Measurements from ENCODE around the gene CHMP1B. TPM values are rescaled to one million over a fixed set of nuclear protein-coding genes. Genes with fewer than 3 reads are reported as not detected.

The CHMP1B gene
- total and polyA plus RNA-seq, 9 of the 15 experiments (the other 6 are each of a cell fraction or from before 2014, with no cell fraction given): 12.3 to 29.9 (median 19.0) TPM

GRCh38 chr18:11851146-11851805, at the start of gene CHMP1B (continued):
- TF ChIP-seq THAP12 (CRISPR knock-in tag; IDR thresholded peaks at IDR 0.05) (peak; percentile 83), ZNF253 (CRISPR knock-in tag; conservative IDR thresholded peaks at IDR 0.05) (no peak), ZFP1 (CRISPR knock-in tag; IDR thresholded peaks at IDR 0.05) (0 out of 2 replicates have a peak, but pooled peaks have one; percentile 31), DLX4 (CRISPR knock-in tag; IDR thresholded peaks at IDR 0.05) (no peak), CCNT2 (IDR thresholded peaks at IDR 0.05; ENCODE audit: borderline replicate concordance, extremely low read depth, insufficient read length, low read depth, low read length) (peak; percentile 64), CCAR2 (IDR thresholded peaks at IDR 0.05; ENCODE audit: low read depth, low read length) (no peak), CTCF (IDR thresholded peaks at IDR 0.05 in 2 of 3, conservative IDR thresholded peaks at IDR 0.05 in 1 of 3; ENCODE audit: insufficient read depth in 2 of 3, low read depth in 1 of 3, low read length in 3 of 3) (0 out of 6 replicates have a peak, but pooled peaks of 1 of the 3 experiments have one; percentile 7), ZBTB12 (CRISPR knock-in tag; IDR thresholded peaks at IDR 0.05) (peak; percentile 98), ZNF197 (CRISPR knock-in tag; IDR thresholded peaks at IDR 0.05; ENCODE audit: low read depth) (no peak), PHTF2 (CRISPR knock-in tag; IDR thresholded peaks at IDR 0.05) (no peak), HMBOX1 (IDR thresholded peaks at IDR 0.05) (no peak), KAT2B (IDR thresholded peaks at IDR 0.05; ENCODE audit: low read depth, low read length) (no peak), GTF3C2 (IDR thresholded peaks at IDR 0.05; ENCODE audit: borderline replicate concordance, extremely low read depth, insufficient read length) (no peak), ZNF384 (IDR thresholded peaks at IDR 0.05; ENCODE audit: low read depth, low read length) (0 out of 2 replicates have a peak, but pooled peaks have one; percentile 23)
